A673 (cell line): ENCODE data around the gene MET.

ENCODE experiments used
- CTCF ChIP-seq: fragments of 300-800, 200-600 bp; sonication (generic); conservative IDR thresholded peaks from 2 replicates; pipeline ENCODE4 v1.5.1; 2017; ENCODE audit warnings: low read depth, mild to moderate bottlenecking, antibody characterized with exemption, low read length, moderate library complexity, mixed read lengths
- EZH2 ChIP-seq: fragments of 200-600 bp; sonication (generic); IDR thresholded peaks from 2 replicates; pipeline ENCODE4 v1.6.1; 2017; ENCODE audit warnings: borderline replicate concordance, low read depth, mild to moderate bottlenecking, mixed read lengths, antibody characterized with exemption, low read length; ENCODE audit not compliant: poor library complexity, severe bottlenecking

- TF ChIP-seq CTCF, result no peak
- no peak for TF ChIP-seq EZH2
These were observed 40.9 kb upstream of the MET start for GRCh38 chr7:116630932-116631671.
